Vagina (tissue), 2 donors: ENCODE data around the gene ZNRF1.
"Not testable (repeated sequence)": the region's sequence is repeated elsewhere in the genome, so short reads cannot be mapped to it uniquely, and the experiment has no call there.

ENCODE experiments used
- POLR2A ChIP-seq, 2 donors: fragments of 450-650 bp; IDR thresholded peaks; one replicate each; pipeline ENCODE4 v1.6.1; 2017; ENCODE audit warnings: antibody characterized with exemption in 2 of 2, mild to moderate bottlenecking in 2 of 2, moderate library complexity in 2 of 2
- POLR2AphosphoS5 ChIP-seq, 2 donors: sonication (generic); formaldehyde crosslinking; IDR thresholded peaks; one replicate each; pipeline ENCODE4 v1.9.0; 2017; ENCODE audit warnings: antibody characterized with exemption in 2 of 2, mild to moderate bottlenecking in 2 of 2, low read depth in 1 of 2; ENCODE audit not compliant: insufficient read depth in 1 of 2
- TF ChIP-seq, protein P1 (sequence below), 3 experiments: fragments of 450-650 bp in 2 of 3; fragments of 200-600 bp in 1 of 3; sonication (generic) in 1 of 3; IDR thresholded peaks; one replicate each; pipeline ENCODE4 v1.5.1; 2017 to 2019; ENCODE audit warnings: antibody characterized with exemption in 3 of 3, mild to moderate bottlenecking in 2 of 3, moderate library complexity in 2 of 3

DNA sequence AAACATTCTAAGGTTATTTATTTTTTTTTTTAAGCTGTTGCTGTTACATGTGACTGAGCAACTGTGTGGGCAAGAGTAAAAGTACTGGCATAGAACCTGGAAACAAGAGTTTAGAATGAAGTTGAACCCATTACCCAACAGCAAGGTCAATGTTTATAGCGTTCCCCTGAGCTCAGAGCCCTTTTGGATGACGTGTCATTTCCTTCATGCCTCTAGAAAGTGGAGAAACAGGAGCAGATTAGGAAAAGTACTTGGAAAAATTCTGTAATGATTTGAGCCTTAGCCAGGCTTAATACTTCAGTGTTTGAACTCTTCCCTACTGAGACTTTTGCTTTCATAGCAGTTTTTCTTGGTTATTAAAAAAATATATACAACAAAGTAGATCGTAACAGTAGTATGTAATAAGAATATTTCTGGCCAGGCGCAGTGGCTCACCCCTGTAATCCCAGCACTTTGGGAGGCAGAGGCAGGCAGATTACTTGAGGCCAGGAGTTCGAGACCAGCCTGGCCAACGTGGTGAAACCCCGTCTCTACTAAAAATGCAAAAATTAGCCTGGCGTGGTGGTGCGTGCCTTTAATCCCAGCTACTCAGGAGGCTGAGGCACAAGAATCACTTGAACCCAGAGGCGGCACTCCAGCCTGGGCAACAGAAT lies 27.5 kb downstream of the ZNRF1 start:
- TF ChIP-seq, protein P1, sequence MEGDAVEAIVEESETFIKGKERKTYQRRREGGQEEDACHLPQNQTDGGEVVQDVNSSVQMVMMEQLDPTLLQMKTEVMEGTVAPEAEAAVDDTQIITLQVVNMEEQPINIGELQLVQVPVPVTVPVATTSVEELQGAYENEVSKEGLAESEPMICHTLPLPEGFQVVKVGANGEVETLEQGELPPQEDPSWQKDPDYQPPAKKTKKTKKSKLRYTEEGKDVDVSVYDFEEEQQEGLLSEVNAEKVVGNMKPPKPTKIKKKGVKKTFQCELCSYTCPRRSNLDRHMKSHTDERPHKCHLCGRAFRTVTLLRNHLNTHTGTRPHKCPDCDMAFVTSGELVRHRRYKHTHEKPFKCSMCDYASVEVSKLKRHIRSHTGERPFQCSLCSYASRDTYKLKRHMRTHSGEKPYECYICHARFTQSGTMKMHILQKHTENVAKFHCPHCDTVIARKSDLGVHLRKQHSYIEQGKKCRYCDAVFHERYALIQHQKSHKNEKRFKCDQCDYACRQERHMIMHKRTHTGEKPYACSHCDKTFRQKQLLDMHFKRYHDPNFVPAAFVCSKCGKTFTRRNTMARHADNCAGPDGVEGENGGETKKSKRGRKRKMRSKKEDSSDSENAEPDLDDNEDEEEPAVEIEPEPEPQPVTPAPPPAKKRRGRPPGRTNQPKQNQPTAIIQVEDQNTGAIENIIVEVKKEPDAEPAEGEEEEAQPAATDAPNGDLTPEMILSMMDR (IDR thresholded peaks at IDR 0.05), result not testable (repeated sequence)
- not testable (repeated sequence) for TF ChIP-seq POLR2A (IDR thresholded peaks at IDR 0.05)
- peak; percentile 42 to 97 for TF ChIP-seq POLR2AphosphoS5 (IDR thresholded peaks at IDR 0.05; ENCODE audit: insufficient read depth in 1 of 2, low read depth in 1 of 2)
